Fibroblast of lung (primary cell): Measurements from ENCODE around the gene RGS14. TPM values are rescaled to one million over a fixed set of nuclear protein-coding genes. Genes with fewer than 3 reads are reported as not detected.

ENCODE experiments used
- DNase-seq, 2 donors: peaks; one replicate each; pipeline versions ENCODE4 v3.0.0 to v3.0.0-alpha.2; 2010; ENCODE audit warnings: low read depth in 2 of 2
- H2AFZ ChIP-seq: 2 replicates; pipeline ENCODE4 v1.5.1; 2012; ENCODE audit warnings: low read length, control low read depth, inconsistent platforms
- H3K27ac ChIP-seq: 2 replicates; pipeline ENCODE4 v1.5.1; 2011; ENCODE audit warnings: low read length, control low read depth; ENCODE audit not compliant: insufficient read depth
- H3K27me3 ChIP-seq: 2 replicates; pipeline ENCODE4 v1.5.1; 2011; ENCODE audit warnings: mild to moderate bottlenecking, low read length; ENCODE audit not compliant: control insufficient read depth, insufficient read depth
- H3K36me3 ChIP-seq: 2 replicates; pipeline ENCODE4 v1.5.1; 2011; ENCODE audit warnings: low read length; ENCODE audit not compliant: control insufficient read depth, insufficient read depth
- H3K4me1 ChIP-seq: 2 replicates; pipeline ENCODE4 v1.5.1; 2011; ENCODE audit warnings: low read length; ENCODE audit not compliant: control insufficient read depth, insufficient read depth; ENCODE audit errors: extremely low read depth
- H3K4me2 ChIP-seq: 2 replicates; pipeline ENCODE4 v1.5.1; 2011; ENCODE audit warnings: low read length, control low read depth; ENCODE audit not compliant: insufficient read depth; ENCODE audit errors: extremely low read depth
- H3K4me3 ChIP-seq, 4 experiments: fragments of 200-600 bp in 1 of 4; sonication (generic) in 1 of 4; replicated peaks in 1 of 4; 2 replicates each; pipeline ENCODE4 v1.5.1; 2011 to 2016; ENCODE audit warnings: low read length in 4 of 4, low read depth in 3 of 4, mild to moderate bottlenecking in 3 of 4, control low read depth in 2 of 4, inconsistent platforms in 1 of 4, mixed read lengths in 1 of 4; ENCODE audit not compliant: insufficient read depth in 1 of 4; ENCODE audit errors: control extremely low read depth in 1 of 4
- H3K79me2 ChIP-seq: 2 replicates; pipeline ENCODE4 v1.5.1; 2012; ENCODE audit warnings: mild to moderate bottlenecking, low read length, inconsistent platforms; ENCODE audit not compliant: control insufficient read depth, insufficient read depth
- H3K9ac ChIP-seq: 2 replicates; pipeline ENCODE4 v1.5.1; 2011; ENCODE audit warnings: mild to moderate bottlenecking, low read length, control low read depth; ENCODE audit not compliant: insufficient read depth
- H3K9me3 ChIP-seq: 2 replicates; pipeline ENCODE4 v1.5.1; 2012; ENCODE audit warnings: low read depth, low read length; ENCODE audit not compliant: control insufficient read depth, insufficient read depth
- H4K20me1 ChIP-seq: 2 replicates; pipeline ENCODE4 v1.5.1; 2011; ENCODE audit warnings: low read length; ENCODE audit not compliant: control insufficient read depth, insufficient read depth; ENCODE audit errors: extremely low read depth
- EZH2 ChIP-seq: IDR thresholded peaks from 2 replicates; pipeline ENCODE4 v1.5.1; 2012; ENCODE audit warnings: low read length, control low read depth, mild to moderate bottlenecking; ENCODE audit errors: missing control alignments
- polyA plus RNA-seq, 2 donors: library from polyadenylated mRNA; depleted of rRNA in 1 of 2; stranded (reverse) in 1 of 2; unstranded in 1 of 2; fragments of >200 nt; gene quantifications; 2 replicates each; pipeline ENCODE4 v1.2.1, GENCODE V29; 2011 to 2012; ENCODE audit warnings: missing spikeins in 1 of 2
- total RNA-seq: library from RNA; depleted of rRNA; stranded (reverse); fragments of >200 nt; gene quantifications from 2 replicates; pipeline ENCODE4 v1.2.1, GENCODE V29; 2014
- TF ChIP-seq, protein P1 (sequence below), 2 donors: IDR thresholded peaks in 1 of 2; conservative IDR thresholded peaks in 1 of 2; 1 replicate in 1 of 2; 2 replicates in 1 of 2; pipeline ENCODE4 v1.5.1; 2011 to 2012; ENCODE audit warnings: low read length in 2 of 2, control low read depth in 1 of 2, inconsistent platforms in 1 of 2, low read depth in 1 of 2, mild to moderate bottlenecking in 1 of 2

RGS14 gene
- total and polyA plus RNA-seq, 2 donors (not counting 1 experiment from before 2014, with no cell fraction given): 2.5 to 4.1 TPM

DNA sequence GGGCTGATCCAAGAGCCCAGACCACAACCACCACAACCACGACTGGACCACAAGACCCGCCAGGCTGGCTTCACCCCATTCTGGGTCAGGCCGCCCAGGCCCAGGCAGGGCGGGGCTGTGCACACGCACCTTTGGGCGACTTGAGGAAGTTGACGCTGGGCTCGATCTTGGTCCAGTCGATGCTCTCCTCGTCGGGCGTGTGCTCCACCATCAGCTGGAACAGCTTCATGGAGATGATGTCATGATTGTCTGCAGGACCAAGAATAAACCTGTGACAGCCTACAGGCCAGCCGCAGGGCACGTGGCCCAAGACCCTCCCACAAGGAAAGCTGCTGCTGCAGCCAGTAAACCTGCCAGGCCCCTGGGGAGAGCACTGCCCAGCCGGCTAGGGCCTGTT is 23.6 kb upstream of the RGS14 start:
- Histone ChIP-seq H3K4me1 (no peaks in the 10 kb centered on the region), H3K4me2 (no peak overlapping the region), H3K36me3 (peaks cover 43% of the 10 kb centered on the region), H3K27ac (no peak overlapping the region), H3K4me3 (no peak overlapping the region), H4K20me1 (no peaks in the 10 kb centered on the region), H2AFZ (no peak overlapping the region), H3K27me3 (no peaks in the 10 kb centered on the region), H3K9me3 (no peaks in the 10 kb centered on the region), H3K9ac (no peak overlapping the region), H3K79me2 (peaks cover 2% of the 10 kb centered on the region)
- TF ChIP-seq EZH2: no peak
- TF ChIP-seq, protein P1, sequence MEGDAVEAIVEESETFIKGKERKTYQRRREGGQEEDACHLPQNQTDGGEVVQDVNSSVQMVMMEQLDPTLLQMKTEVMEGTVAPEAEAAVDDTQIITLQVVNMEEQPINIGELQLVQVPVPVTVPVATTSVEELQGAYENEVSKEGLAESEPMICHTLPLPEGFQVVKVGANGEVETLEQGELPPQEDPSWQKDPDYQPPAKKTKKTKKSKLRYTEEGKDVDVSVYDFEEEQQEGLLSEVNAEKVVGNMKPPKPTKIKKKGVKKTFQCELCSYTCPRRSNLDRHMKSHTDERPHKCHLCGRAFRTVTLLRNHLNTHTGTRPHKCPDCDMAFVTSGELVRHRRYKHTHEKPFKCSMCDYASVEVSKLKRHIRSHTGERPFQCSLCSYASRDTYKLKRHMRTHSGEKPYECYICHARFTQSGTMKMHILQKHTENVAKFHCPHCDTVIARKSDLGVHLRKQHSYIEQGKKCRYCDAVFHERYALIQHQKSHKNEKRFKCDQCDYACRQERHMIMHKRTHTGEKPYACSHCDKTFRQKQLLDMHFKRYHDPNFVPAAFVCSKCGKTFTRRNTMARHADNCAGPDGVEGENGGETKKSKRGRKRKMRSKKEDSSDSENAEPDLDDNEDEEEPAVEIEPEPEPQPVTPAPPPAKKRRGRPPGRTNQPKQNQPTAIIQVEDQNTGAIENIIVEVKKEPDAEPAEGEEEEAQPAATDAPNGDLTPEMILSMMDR (conservative IDR thresholded peaks at IDR 0.05 in 1 of 2, IDR thresholded peaks at IDR 0.05 in 1 of 2; ENCODE audit: low read depth in 1 of 2, low read length in 2 of 2): no peak
- no peak for DNase-seq

DNA sequence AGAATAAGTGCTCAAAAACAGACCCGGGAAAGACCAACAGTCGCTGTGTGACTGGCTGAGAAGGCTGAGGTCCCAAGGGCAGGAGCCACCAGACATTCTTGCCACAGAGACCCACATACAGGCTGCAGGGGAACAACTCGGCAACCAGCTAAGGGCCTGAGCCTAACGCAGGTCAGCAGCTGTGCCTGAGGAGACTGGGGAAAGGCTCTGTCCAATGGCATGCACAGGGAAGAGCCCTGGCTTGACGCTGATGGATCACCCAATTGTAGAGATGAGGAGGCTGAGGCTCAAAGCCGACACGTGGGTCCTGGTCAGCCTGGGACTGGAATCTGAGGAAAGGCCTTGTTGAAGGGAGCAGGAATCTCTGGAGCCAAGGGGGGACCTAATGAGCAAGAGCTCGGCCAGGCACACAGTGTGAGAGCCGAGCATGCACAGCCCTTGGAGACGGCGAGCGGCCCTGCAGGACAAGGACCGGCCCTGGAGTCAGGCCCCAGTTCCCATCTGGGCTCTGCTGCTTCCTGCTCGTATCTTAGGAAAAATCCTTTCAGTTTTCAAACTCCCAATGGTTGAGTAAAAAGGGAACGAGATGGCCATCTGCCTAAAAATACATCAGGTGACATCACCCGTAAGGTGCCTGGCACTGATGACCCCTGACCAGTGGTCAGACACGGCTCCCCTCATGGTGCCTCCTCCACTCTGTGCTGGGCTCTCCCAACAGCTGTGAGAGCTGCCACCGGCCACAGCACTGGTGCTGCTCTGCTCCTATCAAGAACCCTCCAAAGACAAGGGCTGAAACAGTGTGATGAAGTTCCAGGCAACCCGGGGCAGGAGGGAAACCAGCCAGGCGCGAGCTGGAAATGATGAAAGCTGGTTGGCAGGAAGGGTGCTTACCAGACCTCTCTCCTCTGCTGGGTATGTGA is 22.7 kb upstream of the RGS14 start:
- no peaks in the 10 kb centered on the region for H4K20me1 ChIP-seq
- no peak overlapping the region for H2AFZ ChIP-seq

DNA sequence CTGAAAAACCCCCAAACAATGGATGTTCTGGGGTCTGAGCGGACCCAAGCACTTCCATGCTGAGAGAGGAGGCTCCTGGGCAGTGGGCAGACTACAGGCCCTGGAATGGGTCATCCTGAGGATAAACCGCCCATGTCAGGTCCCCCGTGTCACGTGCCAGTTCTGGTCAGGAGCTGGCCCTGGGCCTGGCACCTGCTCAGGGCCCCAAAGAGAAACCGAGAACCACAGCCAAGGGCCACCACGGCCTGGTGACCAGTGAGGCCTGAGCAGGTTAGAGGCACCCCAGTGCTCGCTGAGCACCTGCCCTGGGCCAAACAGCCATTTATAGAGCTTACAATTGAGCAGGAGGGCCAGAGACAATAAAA is 22.0 kb upstream of the RGS14 start:
- TF ChIP-seq, protein P1 (conservative IDR thresholded peaks at IDR 0.05 in 1 of 2, IDR thresholded peaks at IDR 0.05 in 1 of 2; ENCODE audit: low read depth in 1 of 2, low read length in 2 of 2): no peak
- no peak for TF ChIP-seq EZH2
- Histone ChIP-seq H3K27ac (no peak overlapping the region), H3K36me3 (peaks cover 39% of the 10 kb centered on the region), H3K79me2 (peaks cover 5% of the 10 kb centered on the region), H4K20me1 (no peaks in the 10 kb centered on the region), H3K4me1 (no peaks in the 10 kb centered on the region), H2AFZ (no peak overlapping the region), H3K27me3 (no peaks in the 10 kb centered on the region), H3K4me3 (no peak overlapping the region), H3K9me3 (no peaks in the 10 kb centered on the region), H3K9ac (no peak overlapping the region), H3K4me2 (no peak overlapping the region)
- no peak for DNase-seq

More for the DNA sequence above, 22.7 kb upstream of the RGS14 start:
- Histone ChIP-seq H3K36me3 (peaks cover 42% of the 10 kb centered on the region), H3K9me3 (no peaks in the 10 kb centered on the region), H3K79me2 (peaks cover 5% of the 10 kb centered on the region), H3K4me3 (no peak overlapping the region), H3K27me3 (no peaks in the 10 kb centered on the region), H3K4me2 (no peak overlapping the region), H3K27ac (no peak overlapping the region), H3K9ac (no peak overlapping the region), H3K4me1 (no peaks in the 10 kb centered on the region)
- no peak for TF ChIP-seq EZH2
- TF ChIP-seq, protein P1 (conservative IDR thresholded peaks at IDR 0.05 in 1 of 2, IDR thresholded peaks at IDR 0.05 in 1 of 2; ENCODE audit: low read depth in 1 of 2, low read length in 2 of 2): no peak
- no peak for DNase-seq
